Stimulated activated CD8-positive, alpha-beta memory T cell treated with anti-CD3 and anti-CD28 coated beads, Interleukin-12 subunit alpha, Interleukin-12 subunit beta, amount 100 ng/mL, for 1 hour (primary cell): Measurements from ENCODE around the gene RALGPS1.

Experiments used
- DNase-seq: peaks from one replicate; pipeline ENCODE4 v3.0.0-alpha.2; 2020; ENCODE audit warnings: low read depth

Gene RALGPS1

GRCh38 chr9:127258606-127259471 lies 344.3 kb downstream of the RALGPS1 start:
- no peak for DNase-seq

- no peak for DNase-seq
These were observed 348.0 kb downstream of the RALGPS1 start for GRCh38 chr9:127262602-127263001.

- DNase-seq = no peak
These were observed 348.7 kb downstream of the RALGPS1 start for GRCh38 chr9:127263237-127263636.

- no peak for DNase-seq
These were observed 349.1 kb downstream of the RALGPS1 start for GRCh38 chr9:127263664-127264063.

- no peak for DNase-seq
These were observed 350.1 kb downstream of the RALGPS1 start, which contains the start of gene GARNL3 for GRCh38 chr9:127264462-127265219. Gene GARNL3, plus strand, starts transcription at chr9:127264774. Its CDS starts 104 bp downstream, at chr9:127264878.

GRCh38 chr9:127267793-127268525 lies 353.4 kb downstream of the RALGPS1 start:
- DNase-seq = no peak

- DNase-seq = no peak
These were observed 354.9 kb downstream of the RALGPS1 start for GRCh38 chr9:127269449-127269848.
